Activated CD4-positive, alpha-beta T cell treated with anti-CD3 and anti-CD28 coated beads, Interleukin-2, amount 50 U/mL, for 24 hours (primary cell): ENCODE data around the gene MUC5AC.
"Not testable (repeated sequence)": the region's sequence is repeated elsewhere in the genome, so short reads cannot be mapped to it uniquely, and the experiment has no call there.

ENCODE experiments used
- DNase-seq, 2 donors: peaks; one replicate each; pipeline ENCODE4 v3.0.0-alpha.2; 2020; ENCODE audit warnings: low read depth in 1 of 2, low spot score in 1 of 2

The MUC5AC gene

DNA sequence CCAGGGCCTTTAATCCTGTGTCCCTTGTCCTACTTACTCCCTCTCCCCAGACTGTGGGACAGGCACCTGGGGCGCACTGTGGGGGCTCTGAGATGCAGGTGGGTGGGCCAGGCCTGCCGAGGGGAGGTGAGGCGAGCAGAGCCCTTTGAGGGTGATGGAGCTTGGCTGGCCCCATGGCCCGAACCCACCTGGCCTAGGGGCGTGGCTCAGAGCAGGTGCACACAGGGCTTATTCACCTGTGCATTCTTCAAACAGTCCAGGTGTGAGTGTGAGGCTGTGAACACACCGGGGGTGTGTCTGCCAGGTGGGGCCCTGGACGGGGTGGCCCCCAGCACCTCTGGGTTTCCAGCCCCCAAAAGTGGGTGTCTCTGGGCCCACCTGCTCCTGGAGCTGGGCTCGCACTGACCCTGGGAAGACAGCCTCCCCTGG lies 9.0 kb upstream of the MUC5AC start:
- no peak for DNase-seq

GRCh38 chr11:1149545-1149944 lies 8.2 kb upstream of the MUC5AC start:
- DNase-seq, result no peak

GRCh38 chr11:1150116-1150515 lies 7.6 kb upstream of the MUC5AC start:
- no peak for DNase-seq

DNA sequence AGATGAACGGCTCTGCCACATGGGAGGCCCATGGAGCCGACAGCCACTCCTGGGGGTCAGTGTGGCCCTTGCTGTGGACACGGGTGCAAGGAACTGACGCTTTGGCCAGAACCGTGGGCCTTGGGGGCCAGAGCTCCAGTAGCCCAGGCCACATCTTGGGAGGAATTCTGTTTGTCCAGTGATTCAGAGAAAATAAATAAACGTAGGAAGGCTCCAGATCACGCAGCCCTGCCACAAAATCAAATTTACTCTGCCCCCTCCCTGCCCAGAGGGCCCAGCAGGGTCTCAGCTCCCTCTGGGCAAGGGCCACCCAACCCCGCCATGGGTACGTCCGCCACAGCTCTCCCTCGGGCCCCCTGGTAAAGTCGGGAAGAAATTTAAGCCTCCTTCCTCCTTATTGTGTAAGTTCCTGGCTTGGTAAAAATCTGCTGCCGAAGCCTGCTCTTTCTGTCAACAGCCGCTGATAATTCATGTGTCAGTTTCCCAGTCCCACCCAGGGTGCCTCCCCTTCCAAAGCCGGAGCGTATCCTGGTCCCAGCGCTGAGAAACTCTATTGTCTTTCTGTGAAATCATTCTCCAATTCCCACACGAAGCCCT lies 6.9 kb upstream of the MUC5AC start:
- no peak for DNase-seq

DNA sequence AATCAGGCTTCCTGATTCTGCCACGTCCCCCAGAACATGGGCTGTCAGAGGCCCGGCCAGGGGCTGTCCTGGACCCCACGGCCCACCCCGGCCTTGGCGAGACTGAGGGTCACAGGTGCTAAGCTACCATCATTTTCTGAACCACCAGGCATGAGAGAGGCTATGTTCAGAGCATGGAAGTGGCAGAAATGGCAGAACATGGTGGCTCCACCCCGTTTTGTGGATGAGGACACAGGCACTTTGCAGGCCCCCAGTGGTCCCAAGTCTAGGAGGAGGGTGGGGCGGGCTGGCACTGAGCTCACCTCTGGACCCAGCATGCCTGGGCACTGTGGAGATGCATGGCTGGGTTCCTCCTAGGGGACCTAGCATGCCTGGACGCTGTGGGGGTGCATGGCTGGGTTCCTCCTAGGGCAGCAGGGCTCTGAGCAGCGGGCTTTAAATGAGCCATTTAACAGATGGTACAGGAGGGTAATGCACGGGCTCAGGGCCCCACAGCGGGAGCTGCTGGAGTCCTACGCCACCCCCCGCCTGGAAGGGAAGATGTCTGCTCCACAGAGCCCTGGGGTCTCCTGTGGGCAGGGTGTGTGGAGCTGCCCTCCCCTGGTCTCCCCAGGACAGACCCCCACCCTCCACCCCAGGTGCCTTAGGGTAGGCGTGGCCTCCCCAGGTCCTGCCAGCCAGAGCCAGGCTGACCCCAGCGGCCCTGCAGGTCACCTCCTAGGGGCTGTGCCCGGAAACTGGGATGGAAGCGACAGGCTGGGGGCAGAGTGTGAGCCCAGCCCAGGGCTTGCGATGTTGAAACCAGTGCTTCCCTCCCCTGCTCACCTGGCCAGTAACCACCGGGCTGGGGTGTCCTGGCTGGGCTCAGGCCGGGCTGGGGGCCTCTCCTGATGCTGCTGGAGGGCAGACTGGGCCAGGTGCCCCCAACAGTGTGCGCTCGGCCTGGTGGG lies 6.1 kb upstream of the MUC5AC start:
- DNase-seq, result no peak

DNA sequence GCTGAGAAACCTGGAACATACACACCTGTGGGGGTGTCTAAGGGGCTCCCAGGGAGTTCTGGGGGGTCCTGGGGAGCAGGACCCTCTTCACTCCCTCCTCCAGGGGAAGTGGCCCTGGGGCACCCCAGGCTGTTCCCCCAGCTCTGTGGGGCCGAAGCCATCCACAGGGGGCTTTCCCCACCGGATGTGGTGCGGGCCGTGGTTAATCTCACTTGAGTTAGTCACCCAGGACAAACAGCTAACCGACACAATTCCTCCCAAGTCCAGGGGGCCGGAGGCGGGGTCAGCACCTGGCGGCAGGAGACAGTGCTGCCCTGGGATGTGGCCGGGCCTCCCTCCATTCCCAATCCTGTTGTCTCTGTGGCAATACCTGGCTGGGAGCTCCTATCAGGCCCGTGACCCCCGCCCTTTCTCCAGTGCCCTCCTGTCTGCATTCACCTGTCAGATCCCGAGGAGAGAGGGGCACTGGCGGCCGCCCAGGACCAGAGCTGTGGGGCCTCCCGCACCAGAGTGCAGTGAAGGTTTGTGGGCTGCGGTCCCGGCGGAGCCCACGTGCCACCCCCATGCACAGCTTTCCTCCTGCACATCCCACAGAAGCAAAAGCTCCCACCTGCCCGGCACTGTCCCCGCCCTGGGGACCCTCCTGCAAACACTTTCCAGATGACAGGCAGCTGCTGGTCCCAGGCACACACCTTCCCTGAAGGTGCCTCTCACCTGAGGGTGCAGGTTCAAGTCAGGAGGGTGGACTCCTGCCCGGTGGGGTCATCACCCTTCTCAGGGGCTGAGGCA lies 5.2 kb upstream of the MUC5AC start:
- no peak for DNase-seq

- no peak for DNase-seq
These were observed 4.4 kb upstream of the MUC5AC start for GRCh38 chr11:1153105-1153950.

DNA sequence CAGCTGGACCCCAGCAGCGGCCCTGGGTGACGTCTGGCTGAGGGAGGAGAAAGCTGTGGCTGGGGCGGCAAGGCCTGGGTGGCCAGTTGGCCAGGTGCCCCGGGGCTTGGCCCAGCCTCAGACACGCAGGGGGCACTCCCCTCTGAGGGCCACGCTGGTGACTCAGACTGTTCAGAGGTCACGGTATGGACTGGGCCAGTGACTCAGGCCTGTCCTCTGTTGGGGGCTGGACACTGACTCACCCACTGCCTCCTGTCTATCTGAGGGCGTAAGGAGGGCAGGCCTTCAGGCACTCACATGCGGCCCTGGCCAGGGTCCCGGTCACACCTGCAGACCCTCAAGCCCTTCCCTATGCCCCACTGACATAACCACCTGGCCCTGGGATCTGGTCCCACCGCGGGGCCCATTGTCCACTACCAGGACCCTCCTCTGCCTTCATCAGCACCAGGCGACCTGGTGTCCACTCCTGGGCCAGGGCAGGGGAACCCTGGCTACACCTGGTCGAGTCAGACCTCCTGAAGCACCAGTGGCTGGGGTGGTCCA lies 3.7 kb upstream of the MUC5AC start:
- no peak for DNase-seq

DNA sequence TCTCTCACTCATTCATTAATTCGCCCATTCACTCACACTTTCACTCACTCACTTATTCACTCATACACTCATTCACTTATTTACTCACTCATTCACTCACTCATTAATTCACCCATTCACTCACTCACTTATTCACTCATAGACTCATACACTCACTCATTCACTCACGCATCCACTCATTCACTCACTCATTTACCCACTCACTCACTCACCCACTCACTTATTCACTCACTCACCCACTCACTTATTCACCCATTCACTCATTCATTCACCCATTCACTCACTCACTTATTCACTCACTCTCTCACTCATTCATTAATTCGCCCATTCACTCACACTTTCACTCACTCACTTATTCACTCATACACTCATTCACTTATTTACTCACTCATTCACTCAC lies 3.1 kb upstream of the MUC5AC start:
- DNase-seq, result not testable (repeated sequence)

DNA sequence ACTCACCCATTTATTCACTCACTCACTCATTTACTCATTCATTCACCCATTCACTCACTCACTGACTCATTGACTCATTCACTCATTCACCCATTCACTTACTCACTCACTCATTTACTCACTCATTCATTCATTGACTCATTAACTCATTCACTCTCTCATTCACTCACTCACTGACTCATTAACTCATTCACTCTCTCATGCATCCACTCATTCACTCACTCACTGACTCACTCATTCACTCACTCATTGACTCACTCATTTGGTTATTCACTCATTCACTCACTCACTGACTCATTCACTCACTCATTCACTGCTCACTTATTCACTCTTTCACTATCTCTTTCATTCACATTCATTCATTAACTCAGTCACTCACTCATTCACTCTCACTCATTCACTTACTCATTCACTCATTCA lies 2.5 kb upstream of the MUC5AC start:
- DNase-seq, result no peak

DNA sequence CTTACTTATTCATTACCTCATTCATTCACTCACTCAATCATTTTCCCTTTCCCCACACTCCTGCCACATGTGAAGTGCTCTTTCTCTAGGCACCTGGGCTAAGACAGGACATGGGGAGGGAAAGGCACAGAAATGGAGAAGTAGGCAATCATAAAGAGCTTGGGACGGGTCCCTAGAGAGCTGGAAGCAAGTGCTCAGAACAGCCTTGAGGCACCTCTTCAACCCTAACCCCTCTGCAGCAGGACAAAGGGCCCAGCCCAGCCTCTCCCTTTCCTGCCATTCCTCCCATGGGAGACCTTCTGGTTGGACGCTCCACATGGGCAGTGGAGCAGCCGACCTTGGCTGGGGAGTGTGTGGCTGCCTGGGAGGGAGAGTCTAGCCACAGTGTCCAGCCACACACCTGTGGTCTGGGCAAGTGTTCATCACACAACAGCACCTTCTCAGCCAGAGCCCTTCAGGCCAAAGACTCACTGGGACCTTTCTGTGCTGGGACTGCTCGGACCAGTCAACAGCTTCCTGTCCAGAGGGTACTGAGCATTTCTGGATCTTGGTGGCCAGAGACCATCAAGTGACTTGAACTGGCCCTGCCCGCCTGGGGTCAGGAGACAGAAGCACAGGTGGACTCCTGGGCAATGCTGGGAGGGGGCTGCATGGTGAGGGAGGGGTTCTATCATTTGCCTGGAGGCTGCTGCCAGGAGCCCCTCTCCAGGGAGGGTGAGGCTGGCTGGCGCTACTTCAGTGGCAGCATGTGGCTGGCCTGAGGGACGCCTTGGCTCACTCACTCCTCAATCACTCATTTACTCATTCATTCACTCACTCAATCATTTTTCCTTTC lies 1.0 kb upstream of the MUC5AC start:
- DNase-seq, result no peak

- DNase-seq, result no peak
These were observed 460 bp upstream of the MUC5AC start for GRCh38 chr11:1157341-1157644.

DNA sequence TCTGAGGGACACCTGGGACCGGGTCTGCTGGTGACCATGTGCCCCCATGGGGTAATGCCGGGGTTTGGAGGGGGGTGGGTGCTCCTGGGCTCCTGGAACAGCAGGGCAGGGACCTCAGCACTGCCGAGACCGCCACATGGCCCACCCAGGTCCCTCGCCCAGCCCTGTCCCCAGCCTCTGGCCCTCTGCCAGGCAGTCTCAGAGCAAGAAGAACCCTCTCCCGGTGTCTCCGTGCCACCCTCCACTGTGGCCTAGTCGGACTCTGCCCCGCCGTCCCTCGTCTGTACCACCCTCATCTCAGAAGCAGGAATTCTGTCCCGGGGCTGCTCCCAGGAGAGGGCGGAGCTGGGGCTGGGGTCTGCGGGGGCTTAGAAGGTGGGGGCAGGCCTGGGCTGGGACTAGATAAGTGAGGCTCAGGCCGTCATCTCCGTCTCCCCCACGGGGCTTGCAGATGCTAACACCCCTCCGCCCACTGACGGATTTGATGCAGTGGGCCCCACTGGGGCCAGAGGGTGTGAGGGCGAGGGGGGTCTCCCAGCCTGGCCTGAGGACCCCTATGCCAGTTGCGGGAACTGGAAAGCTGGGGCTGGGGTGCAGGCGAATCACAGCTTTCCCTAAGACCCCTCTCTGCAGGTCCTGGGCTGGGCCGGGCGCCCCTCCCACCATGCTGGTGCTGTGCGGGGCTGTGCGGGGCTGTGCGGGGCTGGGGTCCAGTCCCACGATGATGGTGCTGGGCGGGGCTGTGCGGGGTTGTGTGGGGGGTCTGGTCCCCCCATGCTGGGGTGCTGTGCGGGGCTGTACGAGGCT lies 1.1 kb downstream of the MUC5AC start:
- DNase-seq, result no peak

DNA sequence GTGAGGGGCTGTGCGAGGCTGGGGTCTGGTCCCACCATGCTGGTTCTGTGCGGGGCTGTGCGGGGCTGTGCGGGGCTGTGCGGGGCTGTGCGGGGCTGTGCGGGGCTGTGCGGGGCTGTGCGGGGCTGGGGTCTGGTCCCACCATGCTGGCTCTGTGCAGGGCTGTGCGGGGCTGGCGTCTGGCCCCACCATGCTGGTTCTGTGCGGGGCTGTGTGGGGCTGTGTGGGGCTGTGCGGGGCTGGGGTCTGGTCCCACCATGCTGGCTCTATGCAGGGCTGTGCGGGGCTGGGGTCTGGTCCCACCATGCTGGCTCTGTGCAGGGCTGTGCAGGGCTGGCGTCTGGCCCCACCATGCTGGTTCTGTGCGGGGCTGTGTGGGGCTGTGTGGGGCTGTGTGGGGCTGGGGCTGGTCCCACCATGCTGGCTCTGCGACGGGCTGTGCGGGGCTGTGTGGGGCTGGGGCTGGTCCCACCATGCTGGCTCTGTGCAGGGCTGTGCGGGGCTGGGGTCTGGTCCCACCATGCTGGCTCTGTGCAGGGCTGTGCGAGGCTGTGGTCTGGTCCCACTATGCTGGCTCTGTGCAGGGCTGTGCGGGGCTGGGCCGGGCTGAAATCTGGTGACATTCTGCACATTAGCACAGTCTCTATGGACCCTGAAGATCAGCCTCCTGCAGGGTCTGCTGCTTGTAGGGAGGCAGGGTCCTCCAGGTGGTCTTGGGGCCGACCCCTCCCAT lies 1.9 kb downstream of the MUC5AC start:
- DNase-seq, result not testable (repeated sequence)

GRCh38 chr11:1160231-1161101 lies 2.7 kb downstream of the MUC5AC start:
- DNase-seq, result no peak

- no peak for DNase-seq
These were observed 3.8 kb downstream of the MUC5AC start for GRCh38 chr11:1161410-1162137.

GRCh38 chr11:1162138-1162475 lies 4.4 kb downstream of the MUC5AC start:
- no peak for DNase-seq
